Embryonic facial prominence (tissue), 1 donor: Measurements from ENCODE around the gene ARHGAP32.

ENCODE experiments used
- DNase-seq: peaks from one replicate; pipeline ENCODE4 v3.0.0-alpha.2; 2016; ENCODE audit errors: extremely low spot score

ARHGAP32 gene

GRCh38 chr11:129115652-129116586, 76.2 kb downstream of the ARHGAP32 start:
- no peak for DNase-seq

- DNase-seq: no peak
Observed at GRCh38 chr11:129109701-129110100, 82.4 kb downstream of the ARHGAP32 start.

- DNase-seq: no peak
Observed at GRCh38 chr11:129106788-129107187, 85.3 kb downstream of the ARHGAP32 start.

- DNase-seq: no peak
Observed at GRCh38 chr11:129102756-129103155, 89.4 kb downstream of the ARHGAP32 start.

- no peak for DNase-seq
Observed at GRCh38 chr11:129102225-129102624, 89.9 kb downstream of the ARHGAP32 start.

GRCh38 chr11:129093283-129093682, 98.8 kb downstream of the ARHGAP32 start:
- DNase-seq: no peak

- DNase-seq: no peak
Observed at GRCh38 chr11:129090056-129090455, 102.1 kb downstream of the ARHGAP32 start.

GRCh38 chr11:129089279-129089678, 102.8 kb downstream of the ARHGAP32 start:
- no peak for DNase-seq

- DNase-seq: no peak
Observed at GRCh38 chr11:129086976-129087375, 105.1 kb downstream of the ARHGAP32 start.

- DNase-seq: no peak
Observed at GRCh38 chr11:129077191-129077590, 114.9 kb downstream of the ARHGAP32 start.

GRCh38 chr11:129075757-129076156, 116.4 kb downstream of the ARHGAP32 start:
- no peak for DNase-seq

- no peak for DNase-seq
Observed at GRCh38 chr11:129067454-129067853, 124.7 kb downstream of the ARHGAP32 start.

GRCh38 chr11:129066229-129066628, 125.9 kb downstream of the ARHGAP32 start:
- no peak for DNase-seq

GRCh38 chr11:129063118-129063517, 129.0 kb downstream of the ARHGAP32 start:
- DNase-seq: no peak

- DNase-seq: no peak
Observed at GRCh38 chr11:129061492-129062230, 130.5 kb downstream of the ARHGAP32 start.

- no peak for DNase-seq
Observed at GRCh38 chr11:129056916-129057315, 135.2 kb downstream of the ARHGAP32 start.

GRCh38 chr11:129055196-129055595, 136.9 kb downstream of the ARHGAP32 start:
- no peak for DNase-seq

GRCh38 chr11:129048911-129049310, 143.2 kb downstream of the ARHGAP32 start:
- DNase-seq: no peak

- no peak for DNase-seq
Observed at GRCh38 chr11:129045150-129045549, 147.0 kb downstream of the ARHGAP32 start.

GRCh38 chr11:129042503-129042902, 149.6 kb downstream of the ARHGAP32 start:
- DNase-seq: no peak

- DNase-seq: no peak
Observed at GRCh38 chr11:129041611-129042018, 150.5 kb downstream of the ARHGAP32 start.

GRCh38 chr11:129040934-129041333, 151.2 kb downstream of the ARHGAP32 start:
- no peak for DNase-seq

GRCh38 chr11:129035244-129035643, 156.9 kb downstream of the ARHGAP32 start:
- no peak for DNase-seq
